NT2/D1 (cell line): ENCODE results near the gene LY86.

ENCODE experiments used
- YY1 ChIP-seq: IDR thresholded peaks from 2 replicates; pipeline ENCODE4 v1.6.1; 2011; ENCODE audit not compliant: insufficient read length, insufficient read depth
- ZNF274 ChIP-seq: IDR thresholded peaks from 2 replicates; pipeline ENCODE4 v1.6.1; 2011; ENCODE audit warnings: mild to moderate bottlenecking, low read depth, low read length

GRCh38 chr6:6631053-6631452 lies 42.5 kb downstream of the LY86 start:
- TF ChIP-seq YY1, result no peak
- TF ChIP-seq ZNF274, result no peak
